ENCODE results near the gene ZNF518A.

ZNF518A gene

GRCh38 chr10:96129387-96130325 lies at the start of gene ZNF518A:
Gene ZNF518A, plus strand, starts transcription at chr10:96130297. Its CDS starts 26,026 bp downstream, at chr10:96156323.
- DNase-seq: peak; percentile 94

DNA sequence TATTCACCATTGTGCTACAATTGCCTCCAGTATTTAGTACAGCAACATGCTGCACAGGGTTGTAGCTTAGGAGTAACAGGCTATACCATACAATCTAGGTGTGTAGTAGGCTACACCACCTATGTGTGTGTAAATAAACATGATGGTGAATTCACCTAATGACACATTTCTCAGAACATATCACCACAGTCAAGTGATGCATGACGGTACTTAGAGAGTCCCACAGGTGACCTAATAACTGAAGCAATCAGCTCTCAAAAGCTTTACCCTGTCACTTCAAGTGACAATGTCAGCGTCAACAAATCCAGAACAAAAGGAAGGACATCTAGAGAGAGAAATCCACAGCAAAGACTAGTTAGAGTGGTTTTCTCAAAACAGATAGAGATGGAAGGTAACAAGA lies 47.9 kb upstream of the ZNF518A start:
- no peak for DNase-seq

- DNase-seq: no peak
Measured at GRCh38 chr10:96082748-96083147, 47.3 kb upstream of the ZNF518A start.

- no peak for DNase-seq
Measured at GRCh38 chr10:96089116-96089515, 41.0 kb upstream of the ZNF518A start.

DNA sequence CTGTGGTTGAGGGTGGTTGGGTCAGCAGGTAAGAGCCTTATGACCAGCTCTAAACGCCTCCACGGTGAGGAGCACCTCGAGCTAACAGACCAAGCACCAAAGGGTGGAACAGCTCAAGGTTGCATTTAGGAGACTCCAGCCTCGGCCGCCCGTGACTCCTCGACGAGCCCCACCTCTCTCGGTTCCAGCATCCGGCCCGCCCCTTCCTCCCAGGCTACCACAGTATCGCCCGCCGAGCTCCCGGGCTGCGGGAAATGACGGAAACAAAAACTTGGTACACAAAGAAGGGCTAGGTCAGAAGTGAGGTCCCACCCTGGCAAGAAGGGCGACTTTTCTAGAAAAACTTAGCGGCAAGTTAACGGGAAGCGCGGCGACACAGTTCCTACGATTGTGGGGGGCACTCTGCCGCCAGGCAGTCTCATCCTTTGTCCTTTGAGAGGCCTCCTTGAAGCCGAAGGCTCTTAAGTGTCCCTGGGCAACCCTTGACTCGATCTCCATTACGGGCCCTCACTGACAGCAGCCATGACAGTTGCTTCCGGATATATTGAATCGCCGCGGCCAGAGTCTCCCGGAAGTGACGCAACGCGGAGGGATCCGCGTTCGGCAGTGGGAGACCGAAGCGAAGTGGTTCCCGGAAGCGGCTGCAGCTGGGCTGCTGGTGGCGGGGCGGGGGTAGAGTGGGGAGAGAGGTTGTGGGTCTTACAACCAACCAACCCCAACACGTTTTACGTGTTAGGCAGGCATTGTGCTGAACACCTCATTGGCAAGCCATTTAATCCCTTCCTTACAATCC lies 40.2 kb upstream of the ZNF518A start:
- DNase-seq: peak; percentile 94

DNA sequence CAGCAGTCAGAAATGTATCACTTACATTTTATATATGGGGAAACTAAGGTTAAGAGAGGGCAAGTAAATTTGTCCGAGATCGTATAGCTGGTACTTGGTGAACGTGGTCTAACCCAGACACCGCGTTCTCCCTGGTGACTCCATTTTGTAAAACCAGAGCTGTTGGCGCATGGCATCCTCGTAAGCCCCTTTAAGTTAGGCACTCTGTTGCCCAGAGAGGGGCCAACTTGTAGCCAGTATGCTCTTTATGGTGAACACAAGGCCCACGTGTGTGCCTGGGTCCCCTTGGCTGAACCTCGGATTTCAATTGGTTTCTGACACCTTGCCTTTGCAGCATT lies 39.7 kb upstream of the ZNF518A start:
- no peak for DNase-seq

GRCh38 chr10:96092999-96093767 lies 36.9 kb upstream of the ZNF518A start:
- DNase-seq: no peak

- no peak for DNase-seq
Measured at GRCh38 chr10:96093948-96094347, 36.1 kb upstream of the ZNF518A start.

- no peak for DNase-seq
Measured at GRCh38 chr10:96096958-96097357, 33.1 kb upstream of the ZNF518A start.

GRCh38 chr10:96097865-96098264 lies 32.2 kb upstream of the ZNF518A start:
- DNase-seq: no peak

- no peak for DNase-seq
Measured at GRCh38 chr10:96107623-96108038, 22.5 kb upstream of the ZNF518A start.

DNA sequence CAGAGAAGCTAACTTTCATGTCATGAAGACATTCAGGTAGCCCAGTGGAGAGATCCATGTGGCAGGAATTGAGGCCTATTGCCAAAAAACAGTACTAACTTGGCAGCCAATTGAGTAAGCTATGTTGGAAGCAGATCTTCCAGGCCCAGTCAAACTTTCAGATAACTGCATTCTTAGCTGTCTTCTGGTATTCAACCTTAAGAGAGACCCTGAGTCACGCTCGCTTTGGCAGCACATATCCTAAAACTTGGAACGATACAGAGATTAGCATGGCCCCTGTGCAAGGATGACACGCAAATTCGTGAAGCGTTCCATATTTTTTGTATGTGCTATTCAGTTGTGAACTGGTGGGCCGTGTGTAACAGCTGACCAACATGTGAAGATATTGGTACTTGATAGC lies 17.6 kb upstream of the ZNF518A start:
- DNase-seq: no peak

DNA sequence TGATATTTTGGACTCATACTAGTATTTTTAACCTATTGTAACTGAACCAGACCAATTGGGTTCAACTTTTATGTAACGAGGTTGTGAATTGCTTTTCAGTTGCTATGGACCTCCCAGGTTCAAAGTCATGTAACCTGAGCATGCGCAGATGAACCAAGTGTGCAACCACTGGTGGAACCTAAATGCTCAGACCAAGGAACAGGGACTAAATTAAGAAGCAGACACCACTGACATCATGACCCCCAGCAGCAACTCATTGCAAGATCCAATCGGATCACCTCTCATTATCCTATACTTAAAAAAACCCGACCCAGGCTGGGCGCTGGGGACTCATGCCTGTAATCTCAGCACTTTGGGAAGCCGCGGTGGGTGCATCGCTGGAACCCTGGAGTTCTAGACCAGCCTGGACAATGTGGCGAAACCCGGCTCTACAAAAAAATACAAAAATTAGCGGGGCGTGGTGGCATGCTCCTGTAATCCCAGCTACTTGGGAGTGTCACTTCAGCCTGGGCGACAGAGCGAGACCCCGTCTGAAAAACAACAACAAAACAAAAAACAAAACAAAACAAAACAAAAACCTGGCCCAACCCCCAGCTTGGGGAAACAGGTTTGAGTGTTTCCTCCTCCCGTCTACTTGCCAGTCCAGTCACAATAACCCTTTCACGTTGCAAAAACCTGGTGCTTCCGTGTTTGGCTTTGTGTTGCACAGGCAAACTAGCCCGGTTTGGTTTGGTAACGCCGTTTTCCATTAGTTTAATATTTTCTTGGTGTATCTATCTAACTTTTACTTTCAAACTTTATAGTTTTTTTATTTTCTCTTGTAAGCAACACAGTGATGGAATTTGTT lies 11.3 kb upstream of the ZNF518A start:
- DNase-seq: no peak

DNA sequence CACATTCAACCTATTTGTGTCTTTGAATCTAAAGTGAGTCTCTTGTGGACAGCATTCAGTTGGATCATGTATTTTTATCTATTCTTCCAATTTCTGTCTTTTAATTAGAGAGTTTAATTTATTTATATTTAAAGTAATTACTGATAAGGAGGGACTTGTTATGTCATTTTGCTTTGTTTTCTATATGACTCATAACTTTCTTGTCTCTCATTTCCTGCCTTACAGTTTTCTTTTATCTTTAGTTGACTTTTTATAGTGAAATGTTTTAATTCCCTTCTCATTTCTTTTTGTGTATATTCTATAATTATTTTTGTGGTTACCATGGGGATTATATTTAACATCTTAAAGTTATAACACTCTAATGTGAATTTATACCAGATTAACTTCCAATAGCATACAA lies 7.3 kb upstream of the ZNF518A start:
- DNase-seq: no peak

DNA sequence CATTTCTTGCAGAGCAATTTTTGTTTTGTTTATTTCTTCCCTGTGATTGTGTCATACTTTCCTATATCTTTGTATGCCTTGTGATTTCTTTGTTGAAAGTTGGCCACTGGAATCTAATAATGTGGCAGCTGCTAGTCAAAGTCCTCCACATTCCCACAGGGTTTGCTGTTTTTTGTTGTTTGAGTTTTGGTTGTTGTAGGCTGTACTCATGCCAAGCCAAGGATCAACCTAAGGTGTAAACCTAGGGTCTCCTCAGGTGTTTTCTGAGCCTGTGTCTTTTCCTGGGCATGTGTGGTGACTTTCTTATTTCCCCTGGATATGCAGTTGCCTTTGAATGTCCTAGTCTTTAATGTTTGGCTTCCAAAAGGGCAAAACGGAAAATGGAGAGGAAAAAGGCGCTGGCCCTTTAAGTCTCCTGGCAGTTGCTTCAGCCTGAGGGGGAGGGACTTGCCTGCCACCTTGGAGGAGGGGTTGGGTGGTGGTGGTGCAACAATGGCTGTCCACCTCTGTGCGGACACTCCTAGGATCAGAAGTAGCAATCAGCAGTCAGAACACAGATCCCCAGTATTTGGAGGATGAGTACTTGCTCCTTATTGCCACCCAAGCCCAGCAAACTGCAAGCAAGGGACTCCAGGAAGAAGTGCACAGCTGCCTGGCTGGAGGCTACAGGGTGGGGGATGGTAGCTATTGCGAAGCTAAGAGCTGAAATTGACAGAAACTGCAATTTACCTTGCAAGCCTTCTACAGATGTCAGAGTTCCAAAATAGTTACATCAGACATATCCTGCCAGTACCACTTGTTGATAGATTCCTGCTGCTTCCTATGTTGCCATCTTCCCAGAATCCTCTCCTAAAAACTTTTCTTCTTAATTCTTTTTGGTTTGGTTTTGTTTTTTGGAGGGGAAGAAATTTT lies 5.6 kb upstream of the ZNF518A start:
- DNase-seq: no peak

- DNase-seq: no peak
Measured at GRCh38 chr10:96125142-96125515, 5.0 kb upstream of the ZNF518A start.

- DNase-seq: no peak
Measured at GRCh38 chr10:96130326-96130995, 364 bp downstream of the ZNF518A start.

DNA sequence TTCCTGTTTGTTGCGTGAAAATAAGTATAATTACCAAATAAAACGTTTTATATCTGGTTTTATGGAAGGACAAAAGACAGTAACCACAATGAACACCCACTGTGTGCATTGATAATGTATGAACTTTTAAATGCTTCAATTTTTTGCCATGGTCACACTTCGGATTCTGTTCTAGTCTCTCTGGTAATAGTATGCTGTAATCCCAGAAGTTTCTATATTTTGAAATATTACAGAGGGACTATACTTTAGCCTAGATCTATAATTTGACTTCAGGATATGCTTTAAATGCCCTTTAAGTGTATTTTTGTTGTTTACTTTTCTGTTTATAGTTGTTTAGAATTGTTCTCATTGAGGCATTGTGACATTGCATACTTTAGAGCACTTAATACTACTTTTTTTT lies 1.5 kb downstream of the ZNF518A start:
- DNase-seq: no peak

DNA sequence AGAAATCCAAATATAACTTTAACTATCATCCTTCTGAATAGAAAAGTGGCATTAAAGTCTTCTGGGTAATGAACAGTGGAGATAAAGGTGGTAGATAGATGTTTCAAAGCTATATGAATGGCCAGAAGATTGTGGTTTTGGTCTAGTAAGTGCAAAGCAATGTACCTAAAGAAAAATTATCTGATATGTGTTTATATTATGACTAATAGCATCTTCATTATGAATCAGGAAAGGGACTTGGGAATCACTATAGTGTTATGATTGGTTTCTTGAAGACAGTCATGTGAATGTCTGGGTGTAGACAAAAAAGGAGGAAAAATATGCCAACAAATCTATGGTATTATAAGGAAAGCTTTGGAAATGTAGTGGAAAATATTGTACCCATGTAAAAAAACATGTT lies 3.0 kb downstream of the ZNF518A start:
- no peak for DNase-seq

GRCh38 chr10:96136810-96137209 lies 6.7 kb downstream of the ZNF518A start:
- no peak for DNase-seq

DNA sequence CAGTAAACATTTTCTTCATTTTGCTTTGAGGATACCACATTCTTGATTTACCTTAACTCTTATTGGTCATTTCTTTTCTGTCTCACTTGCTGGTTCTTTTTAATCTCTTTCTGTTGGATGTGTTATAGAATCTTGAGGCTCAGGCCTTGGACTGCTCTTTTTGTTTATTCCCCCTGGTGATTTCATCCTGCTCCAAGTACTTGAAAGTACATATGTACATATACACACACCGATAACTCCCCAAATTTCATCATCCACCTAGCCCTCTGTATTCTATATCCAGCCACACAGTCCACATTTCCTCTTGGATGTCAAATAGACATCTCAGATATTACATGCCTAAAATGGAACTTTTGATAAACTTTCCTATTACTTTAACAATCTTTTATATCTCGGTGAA lies 7.5 kb downstream of the ZNF518A start:
- no peak for DNase-seq

All from CD4-positive, alpha-beta T cell treated with Interleukin-12 subunit alpha and Interleukin-12 subunit beta, for 1 hour (primary cell).